GM18861 (cell line): ENCODE results near the gene RGS2.

Experiments used
- ATAC-seq: cut with Tn5 transposase; IDR thresholded peaks from one replicate; pipeline ENCODE4 v1.9.1; 2021; ENCODE audit not compliant: unreplicated experiment

Gene RGS2

DNA sequence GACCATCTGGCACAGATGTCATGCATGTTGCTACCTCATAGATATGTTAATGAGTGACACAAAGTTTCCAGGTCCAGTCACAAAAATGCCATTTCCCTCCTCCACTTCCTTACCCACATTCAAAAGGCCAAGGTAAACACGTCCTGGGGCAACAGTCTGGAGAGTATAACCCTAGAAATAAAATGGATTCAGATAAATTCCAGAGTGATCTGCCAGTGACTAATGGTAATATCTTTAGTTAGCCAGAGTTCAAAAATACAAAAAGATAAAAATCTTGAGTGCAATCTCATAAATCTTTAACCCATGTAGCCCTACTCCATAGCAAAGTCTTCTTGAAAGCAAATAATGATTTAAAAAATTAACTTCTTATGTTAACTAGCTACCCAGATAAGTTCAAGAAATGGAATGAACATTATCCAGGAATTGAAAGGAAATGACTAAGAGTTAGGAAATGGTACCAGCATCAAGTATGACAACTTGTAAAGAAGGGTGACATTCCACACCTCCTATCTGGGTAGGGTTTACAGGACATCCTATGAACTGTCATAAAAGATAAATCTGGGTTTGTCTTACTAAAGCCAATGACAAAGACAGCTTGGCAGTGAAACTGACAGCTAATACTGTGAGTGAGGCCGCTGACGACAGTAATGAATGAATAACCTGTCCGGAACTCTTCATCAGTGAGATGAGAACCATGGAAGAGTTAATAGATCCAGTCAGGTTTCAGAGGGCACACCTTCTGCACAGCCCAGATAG lies 18.1 kb downstream of the RGS2 start:
- ATAC-seq: no peak

DNA sequence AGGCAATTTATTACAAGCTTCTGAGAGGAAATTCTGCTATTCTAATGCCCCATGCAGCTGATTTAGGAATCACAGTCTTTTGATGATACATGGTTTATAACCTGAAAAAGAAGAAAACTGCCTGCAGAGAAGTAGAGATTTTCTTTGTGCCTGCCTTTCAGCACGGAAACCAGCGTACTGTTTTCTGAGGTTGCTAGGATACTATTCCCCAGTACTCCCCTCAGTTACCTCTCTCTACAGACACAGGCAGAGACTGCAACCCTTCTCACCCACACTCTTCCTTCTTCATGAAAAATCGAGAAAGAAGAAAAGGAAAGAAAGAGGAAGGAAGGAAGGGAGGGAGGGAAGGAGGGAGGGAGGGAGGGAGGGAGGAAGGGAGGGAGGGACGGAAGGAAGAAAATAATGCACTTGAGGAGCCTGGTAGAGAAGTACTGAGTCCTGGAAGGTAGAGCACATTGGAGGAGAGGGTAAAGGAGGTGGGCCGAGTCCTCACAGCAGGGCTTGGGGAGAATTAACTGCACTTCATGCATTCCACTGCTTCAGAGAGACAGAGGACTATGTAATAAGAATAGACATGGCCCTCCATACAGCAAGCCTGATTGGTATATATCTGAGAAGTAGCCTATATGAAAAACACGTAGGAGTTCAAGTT lies 21.9 kb downstream of the RGS2 start:
- ATAC-seq: no peak

DNA sequence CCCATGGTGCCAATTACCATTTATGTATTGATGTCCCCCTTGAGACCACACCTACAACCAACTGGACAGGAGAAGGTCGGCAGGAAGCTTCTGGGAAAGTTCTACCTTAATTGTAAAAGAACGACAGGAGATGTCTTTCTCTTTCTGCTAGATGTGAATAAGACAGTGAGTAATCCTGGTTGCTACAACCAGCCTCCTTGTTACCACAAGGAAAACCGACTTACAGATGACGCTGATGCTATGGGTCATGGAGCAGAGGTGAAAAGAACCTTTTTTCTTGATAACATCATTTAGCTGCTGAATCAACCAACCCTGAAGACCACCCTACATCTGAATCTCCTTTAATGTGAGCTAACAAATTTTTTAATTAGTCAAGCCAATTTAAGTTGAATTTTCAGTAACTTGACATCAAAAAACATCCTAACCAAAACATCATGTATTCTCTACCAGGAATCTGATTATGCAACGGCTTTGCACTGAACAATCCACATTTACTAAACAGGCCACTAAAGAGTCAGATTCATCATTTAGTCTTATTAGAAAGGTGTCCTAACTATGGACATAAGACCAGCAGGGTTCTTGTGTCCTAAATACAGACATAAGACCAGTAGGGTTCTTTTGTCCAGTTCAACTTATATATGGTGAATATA lies 23.0 kb downstream of the RGS2 start:
- no peak for ATAC-seq

DNA sequence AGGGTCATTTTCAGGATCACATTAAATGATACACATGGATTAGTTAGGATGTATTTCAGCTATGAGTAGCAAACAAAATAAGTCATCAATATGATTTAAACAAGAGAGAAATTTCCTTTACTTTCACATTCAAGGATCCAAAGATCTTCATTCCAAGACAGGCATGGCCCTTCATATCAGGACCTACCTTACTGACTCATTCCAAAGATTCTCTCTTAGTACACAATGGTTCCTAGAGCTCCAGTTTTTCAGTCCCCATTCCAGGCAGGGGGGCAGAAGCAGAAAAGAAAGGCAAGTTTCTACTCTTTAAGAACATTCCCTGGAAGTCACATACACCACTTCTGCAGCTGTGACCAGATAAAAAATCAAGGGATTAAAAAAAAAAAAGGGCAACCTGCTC lies 23.7 kb downstream of the RGS2 start:
- no peak for ATAC-seq

DNA sequence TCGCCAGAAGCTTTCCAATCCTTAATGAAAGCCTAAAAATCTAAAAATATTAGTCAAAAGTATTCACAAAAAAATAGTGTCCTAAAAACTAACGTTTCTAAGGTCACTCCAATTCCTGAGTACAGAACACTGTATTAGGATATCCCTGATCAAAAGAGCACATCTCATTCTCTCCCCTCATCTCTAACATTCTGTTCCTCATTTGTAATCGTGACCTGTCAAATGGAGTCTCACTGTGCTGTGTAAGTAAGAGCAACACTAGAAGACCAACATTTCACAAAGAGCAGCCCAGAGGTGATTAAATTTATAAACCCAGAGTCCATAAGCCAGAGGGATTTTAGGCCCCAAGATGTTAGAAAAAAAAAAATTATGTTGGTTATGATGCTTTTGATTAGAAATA lies 26.3 kb downstream of the RGS2 start:
- no peak for ATAC-seq

DNA sequence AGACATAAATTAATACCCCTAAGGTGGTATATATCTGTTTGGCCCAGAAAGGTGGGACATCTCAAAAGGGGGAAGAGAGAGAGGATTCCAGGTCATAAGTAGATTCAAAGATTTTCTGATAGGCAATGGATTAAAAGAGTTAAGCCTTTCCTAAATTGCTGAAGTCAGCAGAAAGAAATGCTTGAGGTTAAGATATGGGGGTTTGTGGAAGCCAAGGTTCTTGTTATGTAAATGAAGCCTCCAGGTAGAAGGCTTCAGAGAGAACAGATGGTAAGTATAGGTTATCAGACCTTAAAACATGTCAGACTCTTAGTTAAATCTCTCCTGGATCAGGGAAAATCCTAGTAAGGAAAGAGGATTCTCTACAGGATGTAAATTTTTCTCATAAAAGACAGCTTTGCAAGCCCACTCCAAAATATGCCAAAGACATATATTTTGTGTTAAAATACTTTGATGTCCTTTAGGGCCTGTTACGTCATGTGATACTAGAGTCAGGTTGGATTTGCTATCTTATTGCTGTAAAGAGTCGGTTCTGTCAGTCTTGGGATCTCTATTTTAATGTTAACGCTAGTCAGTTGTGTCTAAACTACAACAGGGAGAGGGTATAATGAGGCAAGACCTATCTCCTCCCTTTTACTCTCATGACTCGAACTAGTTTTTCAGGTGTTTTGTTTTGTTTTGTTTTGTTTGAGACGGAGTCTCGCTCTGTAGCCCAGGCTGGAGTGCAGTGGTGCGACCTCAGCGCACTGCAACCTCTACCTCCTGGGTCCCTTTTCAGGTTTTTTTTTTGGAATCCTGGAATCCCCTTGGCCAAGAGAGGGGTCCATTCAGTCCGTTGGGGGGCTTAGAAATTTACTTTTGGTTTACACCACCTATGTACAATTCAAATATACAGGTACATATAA lies 30.6 kb downstream of the RGS2 start:
- ATAC-seq: no peak

DNA sequence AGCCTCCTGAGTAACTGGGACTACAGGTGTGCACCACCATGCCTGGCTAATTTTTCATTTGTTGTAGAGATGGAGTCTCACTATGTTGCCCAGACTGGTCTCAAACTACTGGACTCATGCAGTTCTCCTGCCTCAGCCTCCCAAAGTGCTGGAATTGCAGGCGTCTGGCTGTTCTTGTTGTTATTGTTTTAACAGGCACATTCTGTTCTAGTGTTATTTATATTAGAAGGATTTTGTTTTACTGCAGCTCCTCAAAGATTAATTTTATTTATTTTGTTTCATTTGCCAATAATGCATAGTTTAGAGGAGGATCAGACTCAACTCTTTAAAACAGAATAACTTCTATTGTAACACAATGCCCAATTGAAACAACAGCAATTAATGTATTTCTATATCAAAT lies 35.5 kb downstream of the RGS2 start:
- no peak for ATAC-seq

DNA sequence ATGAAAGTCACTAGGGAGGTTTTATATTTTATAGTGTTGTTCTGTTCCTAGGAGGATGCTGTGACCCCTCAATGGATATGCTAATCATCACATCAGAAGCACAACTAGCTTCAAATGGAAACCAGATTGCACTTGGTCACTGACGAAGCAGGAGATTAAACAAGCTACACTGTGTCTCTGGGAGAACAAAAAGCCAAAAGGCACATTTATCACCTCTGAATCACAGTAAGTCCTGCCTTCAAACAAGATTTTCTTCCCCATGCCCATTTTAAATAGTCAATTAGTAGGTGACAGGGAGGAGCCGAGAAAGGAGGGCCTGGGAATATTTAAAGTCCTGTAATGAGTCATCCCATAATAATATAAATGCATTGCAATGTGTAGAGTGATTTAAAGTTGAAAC lies 38.1 kb downstream of the RGS2 start:
- no peak for ATAC-seq

DNA sequence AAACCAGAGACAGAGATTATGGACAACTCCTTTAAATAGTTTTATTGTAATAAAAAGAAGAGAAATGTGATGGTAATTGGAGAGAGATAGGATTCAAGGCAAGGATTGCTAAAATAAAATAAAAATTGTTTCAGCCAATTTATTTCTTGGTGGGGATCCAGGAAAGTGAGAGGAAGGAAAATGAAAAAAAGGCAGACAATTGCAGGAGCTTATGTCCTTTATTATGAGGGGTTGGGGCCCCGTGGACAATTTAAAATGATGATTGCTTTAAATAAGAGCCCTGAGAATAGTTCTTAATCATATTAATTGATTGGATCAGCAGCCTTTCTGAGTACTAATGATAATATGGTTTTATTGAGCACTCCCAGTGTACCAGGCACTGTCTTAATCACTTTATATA lies 40.2 kb downstream of the RGS2 start:
- no peak for ATAC-seq

DNA sequence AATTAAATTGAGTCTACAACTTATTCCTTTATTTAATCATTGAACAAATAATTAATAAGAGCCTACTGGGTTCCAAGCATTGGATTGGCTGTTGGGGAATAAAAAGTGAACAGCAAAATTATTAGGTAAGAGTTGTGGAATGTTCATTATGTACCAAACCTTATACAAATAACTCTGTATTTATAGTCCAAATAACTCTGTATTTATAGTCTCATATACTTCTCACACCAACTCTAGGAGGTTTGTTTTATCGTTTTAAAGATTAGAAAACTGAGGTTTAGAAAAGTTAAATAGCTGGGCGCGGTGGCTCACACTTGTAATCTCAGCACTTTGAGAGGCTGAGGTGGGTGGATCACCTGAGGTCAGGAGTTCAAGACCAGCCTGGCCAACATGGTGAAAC lies 40.6 kb downstream of the RGS2 start:
- no peak for ATAC-seq

DNA sequence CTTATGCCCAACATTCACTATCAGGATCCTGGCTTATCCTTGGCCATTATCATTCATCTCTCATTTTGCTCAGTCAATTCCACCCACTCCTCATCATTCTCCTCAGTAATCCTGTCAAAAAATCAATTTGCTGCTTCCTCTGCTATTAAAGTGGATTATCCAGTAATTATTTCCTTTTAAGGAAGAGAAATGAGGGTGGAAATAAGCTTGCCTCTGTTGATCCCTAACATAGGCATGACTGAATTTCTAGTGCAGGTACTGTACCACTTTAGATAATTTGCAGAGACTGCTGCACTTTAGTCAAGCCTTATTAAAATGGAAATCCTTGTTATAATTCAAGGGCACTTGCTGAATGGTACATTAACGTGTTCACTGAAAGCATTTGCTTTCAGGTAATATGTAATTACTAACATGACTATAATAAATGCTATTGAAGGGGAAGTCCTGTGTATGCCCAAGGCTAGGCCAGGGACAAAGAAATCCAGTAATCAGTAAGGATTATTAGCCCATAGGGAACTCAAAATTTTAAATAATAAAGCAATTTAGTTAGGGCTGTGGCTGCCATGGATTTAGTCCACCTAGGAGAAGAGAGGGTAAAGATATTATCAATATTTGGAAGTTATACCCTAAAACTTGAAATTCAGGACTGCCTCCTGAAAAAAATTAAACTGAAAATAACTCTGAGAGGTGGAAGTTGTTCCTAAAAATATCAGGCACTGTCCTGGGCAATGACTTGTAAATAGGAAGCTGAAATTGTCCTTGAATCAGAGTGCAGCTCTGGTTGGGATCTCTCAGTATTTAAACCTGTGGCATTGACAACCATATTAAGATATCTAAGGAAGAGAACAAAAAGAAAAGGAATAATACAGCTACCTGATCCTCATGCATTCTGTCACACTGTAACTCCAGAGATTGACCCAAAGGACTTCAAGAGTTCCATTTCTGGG lies 43.4 kb downstream of the RGS2 start:
- no peak for ATAC-seq

DNA sequence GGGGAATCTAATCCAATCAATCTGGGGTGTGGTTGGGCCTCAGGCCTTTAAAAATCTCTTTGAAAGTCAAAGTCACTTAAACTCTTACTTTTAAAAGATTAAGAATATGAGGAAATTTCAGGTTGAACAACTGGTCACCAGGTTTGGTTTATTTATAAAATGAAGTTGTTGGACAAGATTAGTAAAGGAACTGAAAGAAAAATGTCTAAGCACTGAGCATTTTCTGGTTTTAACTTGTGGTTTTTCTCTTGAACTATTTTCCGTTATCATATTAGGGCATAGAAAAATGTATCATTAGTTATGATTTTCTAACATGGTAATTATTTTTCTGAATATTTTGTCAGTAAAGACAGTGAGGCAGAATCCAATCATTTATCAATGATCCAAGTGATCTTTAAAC lies 49.6 kb downstream of the RGS2 start:
- ATAC-seq: no peak

DNA sequence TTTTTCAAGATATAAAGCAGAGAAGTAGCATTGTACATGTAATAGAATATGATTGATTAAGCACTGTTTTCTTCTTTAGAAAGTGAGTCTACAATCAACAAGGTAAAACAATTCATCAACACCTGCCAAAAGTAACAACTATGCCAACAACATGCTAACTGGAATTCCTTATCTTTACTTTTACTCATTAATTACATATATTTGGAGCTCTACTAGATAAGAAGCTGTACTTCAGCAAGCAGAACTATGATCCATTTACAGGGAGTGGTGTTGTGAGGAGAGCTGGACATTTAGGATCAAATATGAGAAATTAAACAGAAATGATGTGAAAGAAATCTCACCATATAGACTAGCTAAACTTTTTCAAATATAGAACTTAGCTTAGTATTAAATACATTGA lies 51.0 kb downstream of the RGS2 start:
- ATAC-seq: no peak

DNA sequence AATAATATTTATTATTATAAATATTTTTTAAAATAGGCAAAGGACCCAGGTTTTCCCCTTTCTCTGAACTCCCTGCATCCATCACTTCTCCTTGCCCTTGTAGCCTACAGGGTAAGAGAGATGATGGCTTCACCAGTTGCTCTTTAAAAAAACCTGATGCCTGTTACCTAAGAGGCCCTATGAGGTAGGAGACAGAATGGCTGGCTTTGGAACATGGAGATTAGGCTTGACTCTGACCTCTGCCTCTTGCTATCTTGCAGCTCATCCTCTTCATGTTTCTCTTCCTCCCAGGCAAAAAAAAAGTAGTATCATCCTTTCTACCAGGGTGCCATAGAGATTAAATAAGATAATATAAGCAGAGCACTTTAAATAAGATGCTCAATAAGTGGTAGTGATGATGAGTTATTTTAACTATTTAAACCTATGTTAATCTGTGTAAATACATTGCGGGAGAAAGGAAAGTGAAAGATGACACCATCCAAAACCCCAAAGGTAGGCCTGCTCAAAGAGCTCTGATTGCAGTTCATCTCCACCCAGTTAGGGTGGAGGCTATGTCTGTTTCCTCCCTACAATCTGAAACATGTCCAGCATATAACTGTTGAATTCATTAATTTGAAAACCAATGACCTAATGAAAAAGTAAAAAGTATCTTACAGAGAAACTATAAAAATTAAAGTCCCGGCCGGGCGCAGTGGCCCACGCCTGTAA lies 51.8 kb downstream of the RGS2 start:
- ATAC-seq: no peak

DNA sequence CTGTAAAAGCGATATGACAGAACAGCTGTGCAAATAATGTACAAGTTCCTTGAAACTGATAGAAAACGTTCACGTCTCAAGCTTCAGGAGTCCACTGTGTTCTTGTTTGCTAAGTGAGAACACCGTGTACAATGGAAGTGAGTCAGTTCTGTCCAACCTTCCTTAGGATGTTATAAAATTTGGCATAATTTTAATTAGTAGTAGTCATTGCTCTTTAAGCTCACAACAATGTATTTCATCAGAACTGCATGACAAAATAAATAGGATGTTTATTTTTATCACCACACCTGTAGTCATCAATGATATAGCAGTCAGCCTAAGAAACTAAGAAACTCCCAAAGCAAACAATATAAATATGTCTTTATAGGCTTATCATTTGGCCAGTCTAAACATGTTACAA lies 53.0 kb downstream of the RGS2 start:
- ATAC-seq: no peak
